K562 (cell line): ENCODE measurements around the gene RPL10A. TPM values are rescaled to one million over a fixed set of nuclear protein-coding genes. Genes with fewer than 3 reads are reported as not detected.

Experiments
- BCL6 ChIP-seq: fragments of 250-450 bp; sonication (Bioruptor Pico); IDR thresholded peaks from 2 replicates; pipeline ENCODE4 v1.4.0; 2020
- BCOR ChIP-seq: fragments of 450-650 bp; IDR thresholded peaks from 2 replicates; pipeline ENCODE4 v1.6.1; 2016
- C11orf30 ChIP-seq: fragments of 450-650 bp; IDR thresholded peaks from 2 replicates; pipeline ENCODE4 v1.6.1; 2016; ENCODE audit warnings: low read depth, mild to moderate bottlenecking
- CSDE1 ChIP-seq, 2 experiments: fragments of 450-650 bp; IDR thresholded peaks; 2 replicates each; pipeline ENCODE4 v1.6.1; 2016; ENCODE audit warnings: mild to moderate bottlenecking in 1 of 2
- DDX20 ChIP-seq: fragments of 450-650 bp; IDR thresholded peaks from 2 replicates; pipeline ENCODE4 v1.6.1; 2016; ENCODE audit warnings: missing genetic modification characterization, low read depth, mild to moderate bottlenecking, missing compliant biosample characterization, moderate library complexity
- HEY1 ChIP-seq: fragments of 250-450 bp; sonication (Bioruptor Pico); IDR thresholded peaks from 2 replicates; pipeline ENCODE4 v1.5.0; 2020; ENCODE audit warnings: mild to moderate bottlenecking, moderate library complexity, borderline replicate concordance
- HMGN3 ChIP-seq: IDR thresholded peaks from 2 replicates; pipeline ENCODE4 v1.6.1; 2011; ENCODE audit warnings: borderline replicate concordance, low read depth, mild to moderate bottlenecking, mixed read lengths, low read length; ENCODE audit not compliant: insufficient read length; ENCODE audit errors: extremely low read depth
- PCBP2 ChIP-seq: fragments of 200-400 bp; formaldehyde crosslinking; IDR thresholded peaks from 2 replicates; pipeline ENCODE4 v1.6.1; 2018; ENCODE audit warnings: low read length, low read depth, mild to moderate bottlenecking, moderate library complexity; ENCODE audit not compliant: poor library complexity, severe bottlenecking
- PRPF4 ChIP-seq: fragments of 200-400 bp; formaldehyde crosslinking; IDR thresholded peaks from one replicate; pipeline ENCODE4 v1.6.1; 2017; ENCODE audit warnings: low read length, low read depth, mild to moderate bottlenecking; ENCODE audit not compliant: insufficient read depth, poor library complexity, severe bottlenecking
- RBFOX2 ChIP-seq: fragments of 200-400 bp; formaldehyde crosslinking; IDR thresholded peaks from 2 replicates; pipeline ENCODE4 v1.6.1; 2017; ENCODE audit warnings: low read depth, mild to moderate bottlenecking, low read length, moderate library complexity
- SIRT6 ChIP-seq: IDR thresholded peaks from one replicate; pipeline ENCODE4 v1.6.1; 2012; ENCODE audit warnings: low read depth, mild to moderate bottlenecking, control low read depth, inconsistent platforms, low read length, moderate library complexity
- SRSF7 ChIP-seq: fragments of 200-400 bp; formaldehyde crosslinking; optimal IDR thresholded peaks from 2 replicates; pipeline ENCODE3; 2017; ENCODE audit warnings: mild to moderate bottlenecking, low read depth, low read length
- STAT5A ChIP-seq: IDR thresholded peaks from 2 replicates; pipeline ENCODE4 v1.6.1; 2012; ENCODE audit warnings: low read length, inconsistent platforms, borderline replicate concordance
- TARDBP ChIP-seq: fragments of 450-650 bp; IDR thresholded peaks from 2 replicates; pipeline ENCODE4 v1.6.1; 2016
- TFAM ChIP-seq: fragments of 250-450 bp; sonication (Bioruptor Pico); conservative IDR thresholded peaks from 2 replicates; pipeline ENCODE4 v1.5.0; 2021; ENCODE audit warnings: mild to moderate bottlenecking, moderate library complexity
- ZKSCAN3 ChIP-seq: fragments of 250-450 bp; sonication (Bioruptor Pico); IDR thresholded peaks from 2 replicates; pipeline ENCODE4 v1.4.0; 2020
- ZNF445 ChIP-seq: fragments of 250-450 bp; sonication (Bioruptor Pico); IDR thresholded peaks from 2 replicates; pipeline ENCODE4 v1.4.0; 2020; ENCODE audit warnings: low read depth, mild to moderate bottlenecking, moderate library complexity
- ZNF76 ChIP-seq: fragments of 250-450 bp; sonication (Bioruptor Pico); IDR thresholded peaks from 2 replicates; pipeline ENCODE4 v1.4.0; 2020; ENCODE audit warnings: mild to moderate bottlenecking, moderate library complexity, borderline replicate concordance
- polyA plus RNA-seq, 8 experiments: library from polyadenylated mRNA; depleted of rRNA in 4 of 8; stranded (reverse) in 5 of 8; unstranded in 3 of 8; fragments of >200 nt; fragmentation: Nextera tagmentation in 2 of 8; fragmentation: Illumina TruSeq in 1 of 8; extraction: Ambion mirVana in 2 of 8; extraction: Trizol in 1 of 8; gene quantifications; 2 replicates each; pipeline versions ENCODE4 v1.2.1 to v1.2.3, GENCODE V29; 2011 to 2014; ENCODE audit warnings: inconsistent platforms in 1 of 8, missing spikeins in 1 of 8
- total RNA-seq, 7 experiments: library from RNA; depleted of rRNA in 6 of 7; stranded (reverse); fragments of >200 nt in 6 of 7; fragmentation: Illumina TruSeq in 2 of 7; extraction: Trizol in 2 of 7; gene quantifications; 2 replicates each; pipeline versions ENCODE4 v1.2.1 to v1.2.3, GENCODE V29; 2011 to 2021; ENCODE audit warnings: low replicate concordance in 1 of 7
- TF ChIP-seq, protein P1 (sequence below): conservative IDR thresholded peaks from 2 replicates; pipeline ENCODE4 v1.6.1; 2011; ENCODE audit warnings: low read depth, mild to moderate bottlenecking, low read length; ENCODE audit not compliant: control insufficient read depth
- TF ChIP-seq, protein P2 (sequence below): fragments of 450-650 bp; IDR thresholded peaks from 2 replicates; pipeline ENCODE4 v1.7.0; 2016; ENCODE audit warnings: borderline replicate concordance
- TF ChIP-seq, protein P3 (sequence below): fragments of 450-650 bp; IDR thresholded peaks from 2 replicates; pipeline ENCODE4 v1.6.1; 2017; ENCODE audit warnings: antibody characterized with exemption
- TF ChIP-seq, protein P4 (sequence below): fragments of 450-650 bp; formaldehyde crosslinking; IDR thresholded peaks from 2 replicates; pipeline ENCODE4 v1.4.0; 2022; ENCODE audit warnings: missing genetic modification characterization

The RPL10A gene
- total and polyA plus RNA-seq, 9 of the 15 experiments (the other 6 are each of a cell fraction or from before 2014, with no cell fraction given): 1,589 to 3,237 (median 2,116) TPM

DNA sequence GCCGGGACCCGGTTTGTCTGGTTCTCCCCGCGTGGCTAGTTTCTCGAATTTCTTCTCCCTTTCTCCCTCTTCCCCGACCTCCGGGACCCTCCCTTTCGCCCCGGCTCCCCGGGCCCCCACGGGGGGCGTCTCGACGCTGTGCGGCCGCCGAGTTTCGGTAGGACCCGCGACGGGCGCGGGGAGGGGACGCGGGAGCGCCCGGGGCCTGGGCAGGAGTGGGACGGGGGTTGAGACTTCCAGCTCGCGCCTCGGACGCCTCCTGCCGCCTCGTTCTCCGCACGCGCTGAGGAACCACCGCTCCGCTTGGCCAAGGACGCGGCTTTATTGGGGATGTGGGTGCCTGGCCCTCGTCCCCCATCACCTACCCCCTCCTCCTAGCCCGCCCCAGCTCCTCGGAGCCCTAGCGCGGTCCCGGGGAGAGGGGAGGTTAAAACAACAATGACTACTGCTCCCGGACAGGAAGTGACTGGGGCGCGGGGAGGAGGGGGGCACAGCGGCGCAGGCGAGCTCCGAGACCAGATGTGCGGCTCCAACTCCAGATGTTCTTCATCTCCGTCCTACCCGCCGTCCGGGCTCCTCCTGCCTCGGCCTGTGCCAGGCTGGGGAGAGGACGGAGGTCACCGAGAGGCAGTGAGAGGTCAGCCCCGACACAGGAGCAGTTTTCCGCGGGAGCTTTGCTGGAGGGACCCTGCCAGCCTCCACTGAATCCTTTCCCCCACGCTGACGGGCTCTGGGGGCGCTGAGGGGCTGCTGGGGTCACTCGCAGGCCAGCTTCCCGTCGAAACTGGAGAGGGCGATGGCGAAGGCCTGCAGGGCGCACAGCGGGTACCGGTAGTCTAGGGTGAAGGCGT, 29.6 kb downstream of the RPL10A start (continued):
- TF ChIP-seq ZNF445 (CRISPR knock-in tag) (0 out of 2 replicates have a peak, but pooled peaks have one; percentile 14), TFAM (no peak), ZNF76 (CRISPR knock-in tag) (no peak), HMGN3 (peak; percentile 86), CSDE1 (IDR thresholded peaks at IDR 0.05) (no peak), HEY1 (CRISPR knock-in tag) (no peak), RBFOX2 (peak; percentile 92), DDX20 (tag) (no peak), SRSF7 (no peak), SIRT6 (no peak), ZKSCAN3 (no peak), TARDBP (no peak; the same call in 1 of the 2 replicates), PCBP2 (no peak), BCOR (peak; percentile 43; the same call in 1 of the 2 replicates), C11orf30 (no peak), STAT5A (no peak), BCL6 (no peak), PRPF4 (no peak)
- TF ChIP-seq, protein P1, sequence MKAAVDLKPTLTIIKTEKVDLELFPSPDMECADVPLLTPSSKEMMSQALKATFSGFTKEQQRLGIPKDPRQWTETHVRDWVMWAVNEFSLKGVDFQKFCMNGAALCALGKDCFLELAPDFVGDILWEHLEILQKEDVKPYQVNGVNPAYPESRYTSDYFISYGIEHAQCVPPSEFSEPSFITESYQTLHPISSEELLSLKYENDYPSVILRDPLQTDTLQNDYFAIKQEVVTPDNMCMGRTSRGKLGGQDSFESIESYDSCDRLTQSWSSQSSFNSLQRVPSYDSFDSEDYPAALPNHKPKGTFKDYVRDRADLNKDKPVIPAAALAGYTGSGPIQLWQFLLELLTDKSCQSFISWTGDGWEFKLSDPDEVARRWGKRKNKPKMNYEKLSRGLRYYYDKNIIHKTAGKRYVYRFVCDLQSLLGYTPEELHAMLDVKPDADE: peak; percentile 79; the same call in 1 of the 2 replicates
- TF ChIP-seq, protein P2, sequence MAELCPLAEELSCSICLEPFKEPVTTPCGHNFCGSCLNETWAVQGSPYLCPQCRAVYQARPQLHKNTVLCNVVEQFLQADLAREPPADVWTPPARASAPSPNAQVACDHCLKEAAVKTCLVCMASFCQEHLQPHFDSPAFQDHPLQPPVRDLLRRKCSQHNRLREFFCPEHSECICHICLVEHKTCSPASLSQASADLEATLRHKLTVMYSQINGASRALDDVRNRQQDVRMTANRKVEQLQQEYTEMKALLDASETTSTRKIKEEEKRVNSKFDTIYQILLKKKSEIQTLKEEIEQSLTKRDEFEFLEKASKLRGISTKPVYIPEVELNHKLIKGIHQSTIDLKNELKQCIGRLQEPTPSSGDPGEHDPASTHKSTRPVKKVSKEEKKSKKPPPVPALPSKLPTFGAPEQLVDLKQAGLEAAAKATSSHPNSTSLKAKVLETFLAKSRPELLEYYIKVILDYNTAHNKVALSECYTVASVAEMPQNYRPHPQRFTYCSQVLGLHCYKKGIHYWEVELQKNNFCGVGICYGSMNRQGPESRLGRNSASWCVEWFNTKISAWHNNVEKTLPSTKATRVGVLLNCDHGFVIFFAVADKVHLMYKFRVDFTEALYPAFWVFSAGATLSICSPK: no peak
- TF ChIP-seq, protein P3, sequence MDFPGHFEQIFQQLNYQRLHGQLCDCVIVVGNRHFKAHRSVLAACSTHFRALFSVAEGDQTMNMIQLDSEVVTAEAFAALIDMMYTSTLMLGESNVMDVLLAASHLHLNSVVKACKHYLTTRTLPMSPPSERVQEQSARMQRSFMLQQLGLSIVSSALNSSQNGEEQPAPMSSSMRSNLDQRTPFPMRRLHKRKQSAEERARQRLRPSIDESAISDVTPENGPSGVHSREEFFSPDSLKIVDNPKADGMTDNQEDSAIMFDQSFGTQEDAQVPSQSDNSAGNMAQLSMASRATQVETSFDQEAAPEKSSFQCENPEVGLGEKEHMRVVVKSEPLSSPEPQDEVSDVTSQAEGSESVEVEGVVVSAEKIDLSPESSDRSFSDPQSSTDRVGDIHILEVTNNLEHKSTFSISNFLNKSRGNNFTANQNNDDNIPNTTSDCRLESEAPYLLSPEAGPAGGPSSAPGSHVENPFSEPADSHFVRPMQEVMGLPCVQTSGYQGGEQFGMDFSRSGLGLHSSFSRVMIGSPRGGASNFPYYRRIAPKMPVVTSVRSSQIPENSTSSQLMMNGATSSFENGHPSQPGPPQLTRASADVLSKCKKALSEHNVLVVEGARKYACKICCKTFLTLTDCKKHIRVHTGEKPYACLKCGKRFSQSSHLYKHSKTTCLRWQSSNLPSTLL: no peak
- TF ChIP-seq, protein P4, sequence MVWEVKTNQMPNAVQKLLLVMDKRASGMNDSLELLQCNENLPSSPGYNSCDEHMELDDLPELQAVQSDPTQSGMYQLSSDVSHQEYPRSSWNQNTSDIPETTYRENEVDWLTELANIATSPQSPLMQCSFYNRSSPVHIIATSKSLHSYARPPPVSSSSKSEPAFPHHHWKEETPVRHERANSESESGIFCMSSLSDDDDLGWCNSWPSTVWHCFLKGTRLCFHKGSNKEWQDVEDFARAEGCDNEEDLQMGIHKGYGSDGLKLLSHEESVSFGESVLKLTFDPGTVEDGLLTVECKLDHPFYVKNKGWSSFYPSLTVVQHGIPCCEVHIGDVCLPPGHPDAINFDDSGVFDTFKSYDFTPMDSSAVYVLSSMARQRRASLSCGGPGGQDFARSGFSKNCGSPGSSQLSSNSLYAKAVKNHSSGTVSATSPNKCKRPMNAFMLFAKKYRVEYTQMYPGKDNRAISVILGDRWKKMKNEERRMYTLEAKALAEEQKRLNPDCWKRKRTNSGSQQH (CRISPR knock-in tag): no peak
